ENCODE results near the gene IPO8.
"Not testable (repeated sequence)": the region's sequence is repeated elsewhere in the genome, so short reads cannot be mapped to it uniquely, and the experiment has no call there.

The IPO8 gene

DNA sequence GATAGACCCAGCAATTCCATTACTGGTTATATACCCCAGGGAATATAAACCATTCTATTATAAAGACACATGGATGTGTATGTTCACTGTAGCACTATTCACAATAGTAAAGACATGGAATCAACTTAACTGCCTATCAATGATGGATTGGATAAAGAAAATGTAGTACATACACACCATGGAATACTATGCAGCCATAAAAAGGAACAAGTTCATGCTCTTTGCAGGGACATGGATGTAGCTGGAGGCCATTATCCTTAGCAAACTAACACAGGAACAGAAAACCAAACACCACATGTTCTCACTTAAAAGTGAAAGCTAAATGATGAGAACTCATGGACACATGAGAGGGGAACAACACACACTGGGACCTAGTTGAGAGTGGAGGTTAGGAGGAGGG, 85.8 kb downstream of the IPO8 start:
- DNase-seq (ENCODE audit: low read depth in 2 of 2), result not testable (repeated sequence)

DNA sequence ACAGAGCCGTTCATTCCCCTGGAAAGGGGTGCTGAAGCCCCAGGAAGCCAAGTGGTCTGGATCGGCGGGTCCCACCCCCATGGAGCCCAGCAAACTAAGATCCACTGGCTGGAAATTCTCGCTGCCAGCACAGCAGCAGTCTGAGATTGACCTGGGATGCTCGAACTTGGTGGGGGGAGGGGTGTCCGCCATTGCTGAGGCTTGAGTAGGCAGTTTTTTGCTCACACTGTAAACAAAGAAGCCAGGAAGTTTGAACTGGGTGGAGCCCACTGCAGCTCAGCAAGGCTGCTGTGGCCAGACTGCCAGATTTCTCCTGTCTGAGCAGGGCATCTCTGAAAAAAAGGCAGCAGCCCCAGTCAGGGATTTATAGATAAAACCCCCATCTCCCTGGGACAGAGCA, 91.4 kb downstream of the IPO8 start:
- not testable (repeated sequence) for DNase-seq (ENCODE audit: low read depth in 2 of 2)

DNA sequence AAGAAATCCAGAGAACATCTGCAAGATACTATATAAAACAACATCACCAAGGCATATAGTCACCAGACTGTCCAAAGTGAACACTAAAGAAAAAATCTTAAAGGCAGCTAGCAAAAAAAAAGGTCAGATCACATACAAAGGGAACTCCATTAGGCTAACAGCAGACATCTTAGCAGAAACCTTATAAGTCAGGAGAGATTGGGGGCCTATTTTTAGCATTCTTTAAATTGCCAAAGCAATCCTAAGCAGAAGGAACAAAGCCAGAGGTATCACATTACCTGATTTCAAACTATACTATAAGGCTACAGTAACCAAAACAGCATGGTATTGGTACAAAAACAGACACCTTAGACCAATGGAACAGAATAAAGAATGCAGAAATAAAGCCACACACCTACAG, 92.5 kb downstream of the IPO8 start:
- no peak for DNase-seq (ENCODE audit: low read depth in 2 of 2)

DNA sequence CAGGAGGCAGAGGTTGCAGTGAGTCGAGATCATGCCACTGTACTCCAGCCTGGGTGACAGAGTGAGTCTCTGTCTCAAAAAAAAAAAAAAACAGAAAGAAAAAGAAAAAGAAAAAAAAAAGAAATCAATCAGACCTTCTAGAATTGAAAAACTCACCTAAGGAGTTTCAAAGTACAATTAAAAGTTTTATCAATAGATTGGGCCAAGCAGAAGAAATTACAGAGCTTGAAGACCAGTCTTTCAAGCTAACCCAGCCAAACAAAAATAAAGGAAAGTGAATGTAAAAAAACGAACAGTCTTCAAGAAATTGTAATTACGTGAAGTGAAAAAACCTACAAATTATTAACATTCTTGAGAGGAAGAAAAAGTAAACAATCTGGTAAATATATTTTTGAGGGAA, 93.0 kb downstream of the IPO8 start:
- no peak for DNase-seq (ENCODE audit: low read depth in 2 of 2)

GRCh38 chr12:30599608-30600007, 96.1 kb downstream of the IPO8 start:
- no peak for DNase-seq (ENCODE audit: low read depth in 2 of 2)

DNA sequence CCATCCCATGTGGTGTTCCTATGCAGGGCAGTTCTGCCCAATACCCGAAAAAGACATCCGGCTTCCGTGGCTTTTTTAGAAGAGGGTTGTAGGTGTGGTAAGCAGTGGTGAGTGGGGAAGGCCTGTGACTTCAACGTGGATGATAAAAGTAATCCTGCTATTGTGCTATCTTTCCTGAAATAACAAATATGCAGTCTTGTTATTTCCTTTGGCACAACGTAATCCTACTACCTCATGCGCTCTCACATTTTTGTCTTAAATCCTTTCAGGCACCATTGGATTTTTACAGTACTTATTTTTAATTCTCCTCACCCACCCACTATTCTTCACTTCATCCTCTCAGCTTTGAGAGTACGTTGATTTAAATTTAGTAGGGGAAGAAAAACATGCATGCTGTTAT, 96.8 kb downstream of the IPO8 start:
- no peak for DNase-seq (ENCODE audit: low read depth in 2 of 2)

GRCh38 chr12:30595742-30596141, 99.9 kb downstream of the IPO8 start:
- DNase-seq (ENCODE audit: low read depth in 2 of 2), result no peak

DNA sequence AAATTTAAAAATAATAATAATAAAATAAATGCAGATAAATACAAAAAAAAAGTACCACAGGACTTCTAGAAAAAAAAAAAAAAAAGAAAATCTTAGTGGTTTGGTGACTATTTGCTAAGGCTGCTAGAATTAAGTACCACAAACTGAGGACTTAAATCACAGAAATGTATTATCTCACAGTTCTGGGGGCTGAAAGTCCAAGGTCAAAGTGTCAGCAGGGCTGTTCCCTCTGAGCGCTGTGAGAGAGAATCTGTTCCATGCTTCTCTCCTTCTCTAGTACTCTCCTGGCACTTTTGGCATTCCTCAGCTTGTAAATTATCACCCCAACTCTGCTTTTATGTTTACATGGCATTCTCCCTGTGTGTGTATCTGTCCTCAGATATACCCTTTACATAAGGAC, 101.2 kb downstream of the IPO8 start:
- no peak for DNase-seq (ENCODE audit: low read depth in 2 of 2)

- DNase-seq (ENCODE audit: low read depth in 2 of 2), result not testable (repeated sequence)
Observed at GRCh38 chr12:30588572-30588971, 107.1 kb downstream of the IPO8 start.

DNA sequence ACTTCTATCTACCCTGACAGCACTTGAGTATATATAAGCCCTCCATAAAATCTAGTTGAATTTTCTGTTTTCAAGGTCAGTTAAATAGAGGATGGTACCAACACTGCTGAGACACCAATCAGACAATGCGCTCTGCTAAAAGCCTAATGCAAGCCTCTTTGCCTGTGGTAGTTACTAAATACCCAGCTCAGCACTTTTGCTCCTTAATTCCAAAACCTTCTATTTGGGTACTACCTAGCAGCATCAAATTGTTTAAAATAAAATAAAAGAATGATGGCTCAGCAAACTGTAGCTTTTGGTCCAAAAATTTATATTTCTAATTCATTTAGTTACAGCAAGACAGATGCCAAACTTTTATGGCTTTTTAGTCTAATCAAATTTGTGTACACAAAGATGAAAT, 107.9 kb downstream of the IPO8 start:
- DNase-seq (ENCODE audit: low read depth in 2 of 2), result no peak

GRCh38 chr12:30585877-30586276, 109.8 kb downstream of the IPO8 start:
- DNase-seq (ENCODE audit: low read depth in 2 of 2), result no peak

- no peak for DNase-seq (ENCODE audit: low read depth in 2 of 2)
Observed at GRCh38 chr12:30582943-30583342, 112.7 kb downstream of the IPO8 start.

DNA sequence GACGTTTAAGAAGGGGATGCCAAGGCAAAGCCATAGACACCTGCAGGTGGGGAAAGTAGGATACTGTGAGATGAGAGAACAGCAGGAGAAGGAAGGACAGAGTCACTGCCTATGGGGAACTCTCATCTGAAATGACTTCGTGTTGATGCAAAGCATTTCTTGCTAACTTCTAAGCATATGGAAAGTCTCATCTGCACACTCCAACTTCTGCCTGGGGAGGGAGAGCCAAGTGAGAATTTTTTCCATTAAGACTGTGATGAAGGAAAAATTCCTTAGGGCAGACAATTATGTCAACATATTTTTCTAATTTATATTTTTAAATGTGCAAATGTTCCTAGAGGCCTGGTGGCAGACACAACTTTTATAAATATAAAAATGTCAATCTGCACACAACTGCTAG, 115.3 kb downstream of the IPO8 start:
- DNase-seq (ENCODE audit: low read depth in 2 of 2), result no peak

All from stimulated activated CD8-positive, alpha-beta memory T cell treated with anti-CD3 and anti-CD28 coated beads, Interleukin-15, amount 100 ng/mL, for 4 hours (primary cell).